ENCODE measurements around the gene DUSP28.
"Not testable (repeated sequence)": the region's sequence is repeated elsewhere in the genome, so short reads cannot be mapped to it uniquely, and the experiment has no call there.

The DUSP28 gene, protein sequence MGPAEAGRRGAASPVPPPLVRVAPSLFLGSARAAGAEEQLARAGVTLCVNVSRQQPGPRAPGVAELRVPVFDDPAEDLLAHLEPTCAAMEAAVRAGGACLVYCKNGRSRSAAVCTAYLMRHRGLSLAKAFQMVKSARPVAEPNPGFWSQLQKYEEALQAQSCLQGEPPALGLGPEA

DNA sequence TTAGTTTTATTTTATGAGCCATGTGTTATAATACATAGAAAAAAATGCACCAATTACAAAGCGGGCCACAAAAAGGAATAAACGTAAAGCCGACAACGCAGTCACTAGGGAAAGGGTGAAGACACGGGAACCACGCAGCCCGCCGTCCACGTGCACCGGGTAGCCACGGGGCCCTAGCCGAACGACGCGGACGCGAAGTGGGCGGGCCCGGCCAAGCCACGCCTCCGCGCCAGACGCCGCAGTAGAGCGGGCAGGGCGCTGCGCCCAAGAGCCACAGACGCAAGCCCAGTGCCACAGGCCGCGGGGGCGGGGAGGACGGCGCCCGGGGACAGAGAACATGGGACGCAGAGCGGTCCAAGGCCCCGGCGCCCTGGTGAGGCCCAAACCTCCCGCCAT lies at the start of gene DUSP28:
Gene DUSP28 (plus strand): TSS at position 274 of the 396 bp plus-strand sequence. CDS start 328 bp downstream, outside the sequence.
- DNase-seq, result peak; percentile 93

DNA sequence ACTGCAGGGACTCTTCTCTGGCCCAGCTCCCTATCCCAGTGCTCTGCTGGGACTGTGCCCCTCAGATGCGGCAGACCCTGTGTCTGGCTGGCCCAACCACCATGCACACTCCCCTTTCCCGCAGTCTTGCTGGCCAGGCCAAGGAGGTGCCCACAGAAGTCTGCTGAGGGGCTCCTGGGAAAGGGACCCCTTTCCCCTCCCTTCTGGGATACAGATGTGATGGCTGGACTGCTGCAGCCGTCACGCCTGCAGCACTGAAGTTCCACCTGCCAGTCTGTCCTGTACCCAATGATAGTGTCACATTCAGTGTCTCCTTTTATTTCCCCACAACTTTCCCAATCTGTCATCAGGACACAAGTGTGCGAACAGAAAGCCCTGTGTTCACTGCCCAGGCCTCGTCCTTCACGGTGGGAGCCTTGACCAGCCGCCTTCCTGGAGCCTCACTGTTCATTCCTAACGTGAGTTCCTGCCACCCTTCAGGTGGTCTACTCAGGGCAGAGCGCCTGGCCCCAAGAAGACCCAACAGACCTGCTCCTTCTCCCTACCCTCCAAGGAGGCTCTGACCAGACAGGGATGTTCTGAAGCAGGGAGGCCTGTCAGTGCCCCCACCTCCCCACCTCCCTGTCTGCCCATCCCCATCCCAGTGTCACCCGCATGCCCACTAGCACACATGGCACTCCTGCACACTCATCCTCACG lies 49.5 kb upstream of the DUSP28 start:
- no peak for DNase-seq

DNA sequence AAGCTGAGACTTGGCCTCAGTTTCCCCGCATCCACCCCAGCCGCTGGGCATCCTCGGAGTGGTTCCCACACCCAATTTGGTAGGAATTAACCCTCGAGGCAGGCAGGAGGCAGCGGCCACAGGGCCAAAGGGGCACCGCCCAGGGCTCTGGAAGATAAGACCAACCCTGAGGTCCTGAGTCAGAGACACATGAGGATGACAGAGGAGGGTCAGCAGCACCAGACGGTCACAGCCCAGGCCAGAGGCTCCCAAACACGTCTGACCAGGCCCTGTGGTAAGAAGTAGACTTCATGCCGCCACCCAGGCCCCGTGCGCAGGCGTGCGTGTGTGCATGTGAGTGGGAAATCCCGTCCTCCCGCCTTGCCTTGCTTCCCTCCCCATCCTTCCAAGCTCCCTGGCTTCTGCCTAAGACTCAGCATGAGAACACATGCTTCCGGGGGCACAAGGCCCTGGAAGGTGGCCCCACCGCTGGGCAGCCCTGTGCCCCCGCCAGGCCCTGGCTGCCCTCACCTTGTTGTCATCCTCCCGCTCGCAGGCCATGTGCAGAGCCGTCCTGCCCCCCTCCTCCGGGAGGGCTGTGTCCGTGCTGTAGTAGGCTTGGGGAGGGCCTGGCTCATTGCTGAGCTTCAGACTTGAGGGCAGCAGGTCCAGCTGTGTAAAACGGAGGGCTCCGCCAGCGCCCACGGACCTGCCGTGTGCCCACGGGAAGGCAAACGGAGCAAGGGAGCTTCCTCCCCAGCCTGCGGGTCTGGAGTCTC lies 48.6 kb upstream of the DUSP28 start:
- no peak for DNase-seq

GRCh38 chr2:240512109-240512485 lies 48.1 kb upstream of the DUSP28 start:
- DNase-seq, result no peak

DNA sequence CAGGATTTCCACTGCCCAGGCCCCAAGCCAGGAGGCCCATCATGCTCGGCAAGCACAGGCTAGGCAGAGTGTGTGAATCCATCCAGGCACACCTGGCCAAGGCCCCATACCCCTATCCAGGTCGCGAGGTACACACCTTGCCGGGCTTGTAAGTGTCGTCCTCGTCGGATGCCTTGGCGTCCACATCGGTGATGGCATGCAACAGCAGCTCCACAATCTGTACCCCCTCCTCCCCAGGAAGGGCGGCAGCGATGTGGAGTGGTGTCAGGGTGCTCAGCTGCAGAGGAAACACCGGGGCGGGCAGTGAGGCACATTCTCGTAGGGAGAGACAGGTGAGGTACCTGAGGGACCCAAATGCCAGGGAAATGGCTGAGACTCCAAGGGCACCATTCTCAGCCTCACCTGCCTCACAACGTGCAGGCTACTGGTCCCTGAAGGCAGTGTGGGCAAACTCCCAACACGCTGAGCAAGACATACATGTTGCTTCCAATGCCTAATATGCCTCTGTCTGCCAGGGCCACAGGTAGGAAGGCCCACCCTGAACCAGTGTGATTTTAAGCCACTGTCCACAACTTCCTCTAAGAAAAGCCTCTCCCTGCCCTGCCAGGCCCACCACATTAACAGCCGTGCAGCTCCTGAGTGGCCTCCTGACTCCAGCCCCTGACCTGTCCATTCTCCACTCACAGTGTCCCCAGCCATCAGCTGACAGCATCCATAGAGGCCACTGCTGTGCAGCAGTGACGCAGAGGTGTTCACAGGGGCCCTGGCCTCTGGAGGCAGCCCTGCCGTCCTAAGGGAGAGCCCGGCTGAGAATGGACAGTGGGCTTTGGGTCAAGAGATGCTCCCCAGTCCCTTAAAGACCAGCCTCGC lies 47.3 kb upstream of the DUSP28 start:
- no peak for DNase-seq

DNA sequence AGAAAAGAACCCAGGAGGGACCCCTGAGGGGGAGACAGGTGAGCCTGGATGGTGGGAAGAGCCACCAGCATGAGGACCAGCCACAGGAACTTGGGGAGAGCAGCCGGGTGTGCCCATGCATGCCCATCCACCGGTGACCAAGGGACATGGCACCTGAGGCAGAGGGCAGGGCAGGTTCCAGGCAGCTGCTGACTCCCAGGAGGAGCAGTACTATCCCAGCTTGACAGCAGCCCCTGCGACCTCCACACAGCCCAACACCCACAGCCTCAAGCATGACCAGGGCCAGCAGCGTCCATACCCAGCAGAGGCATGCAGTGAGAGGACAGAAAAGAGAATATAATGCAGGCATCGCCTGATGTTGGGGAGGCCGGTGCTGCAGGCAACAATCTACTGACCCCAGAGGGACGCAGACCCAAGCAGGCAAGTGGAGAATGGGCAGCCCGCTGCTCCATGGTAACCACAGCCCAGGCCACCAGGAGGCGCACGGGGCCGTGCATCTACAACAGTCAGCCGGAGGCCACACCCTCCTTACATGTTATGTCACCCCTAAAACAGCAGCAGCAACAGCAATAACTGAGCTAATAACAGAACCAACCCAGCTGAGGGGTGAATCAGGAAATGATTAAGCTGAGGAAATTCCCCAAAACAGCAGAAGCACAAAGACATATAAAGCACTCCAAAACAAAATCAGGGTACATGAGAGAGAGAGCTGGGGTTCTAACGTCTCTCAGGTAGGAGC lies 46.4 kb upstream of the DUSP28 start:
- peak; percentile 34 for DNase-seq

GRCh38 chr2:240514631-240515030 lies 45.5 kb upstream of the DUSP28 start:
- DNase-seq, result no peak

DNA sequence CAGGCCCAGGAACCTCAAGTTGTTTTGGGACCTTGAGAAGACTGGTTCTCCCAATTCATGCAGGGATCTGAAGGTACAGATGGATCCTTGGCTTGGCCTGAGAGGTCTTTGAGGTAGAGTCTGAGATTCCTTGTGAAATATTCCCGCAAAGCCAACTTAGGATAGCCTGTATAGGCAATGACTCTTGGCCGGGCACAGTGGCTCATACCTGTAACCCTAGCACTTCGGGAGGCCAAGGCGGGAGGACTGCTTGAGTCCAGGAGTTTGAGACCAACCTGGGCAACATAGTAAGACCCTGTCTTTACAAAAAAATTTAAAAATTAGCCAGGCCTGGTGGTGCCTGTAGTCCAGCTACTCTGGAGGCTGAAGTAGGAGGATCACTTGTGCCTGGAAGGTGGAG lies 42.8 kb upstream of the DUSP28 start:
- DNase-seq, result no peak

DNA sequence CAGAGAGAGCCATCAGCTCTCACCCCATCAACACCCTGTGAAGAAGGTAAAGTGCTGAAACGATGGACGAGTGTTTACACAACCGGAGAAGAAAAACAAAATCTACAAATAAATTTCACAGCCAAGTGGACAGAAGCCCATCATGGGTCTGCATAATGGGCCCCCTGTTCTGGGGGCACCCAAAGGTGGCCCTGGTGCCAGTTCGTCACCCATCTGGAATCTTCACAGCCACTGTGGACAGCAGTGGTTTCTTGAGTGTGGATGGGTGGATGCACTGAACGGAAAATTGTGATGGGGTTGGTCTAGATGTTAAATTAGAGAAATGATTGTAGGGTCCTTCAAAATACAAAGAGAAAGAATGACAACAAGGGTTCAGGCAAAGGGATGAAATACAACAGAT lies 41.2 kb upstream of the DUSP28 start:
- DNase-seq, result no peak

GRCh38 chr2:240519396-240520129 lies 40.6 kb upstream of the DUSP28 start:
- no peak for DNase-seq

DNA sequence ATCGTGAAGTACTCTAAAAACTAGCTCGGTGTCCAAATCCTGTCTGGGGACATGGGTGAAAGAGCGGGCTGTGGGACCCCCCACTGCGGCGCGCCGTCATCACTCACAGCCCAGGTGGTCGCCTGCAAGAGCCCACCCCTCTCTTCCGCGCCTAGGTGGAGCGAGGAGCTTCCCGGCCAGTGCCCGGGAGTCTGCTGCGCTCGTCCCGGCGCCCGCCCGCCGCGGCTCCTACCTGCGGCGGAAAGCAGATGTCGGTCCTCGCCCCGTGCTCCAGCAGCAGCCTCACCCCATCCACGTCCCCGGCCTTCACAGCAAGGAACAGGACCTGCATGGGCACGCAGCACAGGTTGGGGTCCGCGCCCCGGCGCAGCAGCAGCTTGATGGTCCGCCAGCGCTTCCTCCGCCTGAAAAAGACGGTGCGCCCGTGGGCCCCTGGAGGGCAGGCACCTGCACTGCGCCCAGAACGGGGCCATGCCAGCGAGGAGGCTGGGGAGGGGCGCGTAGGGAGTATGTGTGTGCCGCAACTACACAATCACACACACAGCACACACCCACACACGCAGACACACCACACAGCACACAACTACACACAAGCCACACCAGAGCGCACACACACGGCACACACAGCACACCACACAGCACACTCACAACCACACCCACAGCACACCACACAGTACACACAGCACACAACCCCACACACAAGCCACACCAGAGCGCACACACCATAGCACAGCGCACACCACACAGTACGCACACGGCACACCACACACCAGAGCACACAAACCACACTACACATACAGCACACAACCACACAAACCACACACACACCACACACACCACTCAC lies 39.8 kb upstream of the DUSP28 start:
- no peak for DNase-seq

GRCh38 chr2:240520974-240521350 lies 39.2 kb upstream of the DUSP28 start:
- no peak for DNase-seq

DNA sequence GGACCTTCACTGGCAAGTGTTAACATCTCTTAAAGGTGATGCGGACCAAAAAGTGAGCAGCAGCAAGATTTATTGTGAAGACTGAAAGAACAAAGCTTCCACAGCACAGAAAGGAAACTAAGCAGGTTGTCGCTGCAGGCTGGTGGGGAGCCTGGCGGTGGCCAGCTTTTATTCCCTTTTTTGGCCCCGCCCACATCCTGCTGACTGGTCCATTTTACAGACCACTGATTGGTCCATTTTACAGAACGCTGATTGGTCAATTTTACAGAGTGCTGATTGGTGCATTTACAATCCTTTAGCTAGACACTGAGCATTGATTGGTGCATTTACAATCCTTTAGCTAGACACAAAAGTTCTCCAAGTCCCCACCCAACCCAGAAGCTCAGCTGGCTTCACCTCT lies 38.3 kb upstream of the DUSP28 start:
- not testable (repeated sequence) for DNase-seq

- DNase-seq, result no peak
These were observed 37.8 kb upstream of the DUSP28 start for GRCh38 chr2:240522406-240522805.

DNA sequence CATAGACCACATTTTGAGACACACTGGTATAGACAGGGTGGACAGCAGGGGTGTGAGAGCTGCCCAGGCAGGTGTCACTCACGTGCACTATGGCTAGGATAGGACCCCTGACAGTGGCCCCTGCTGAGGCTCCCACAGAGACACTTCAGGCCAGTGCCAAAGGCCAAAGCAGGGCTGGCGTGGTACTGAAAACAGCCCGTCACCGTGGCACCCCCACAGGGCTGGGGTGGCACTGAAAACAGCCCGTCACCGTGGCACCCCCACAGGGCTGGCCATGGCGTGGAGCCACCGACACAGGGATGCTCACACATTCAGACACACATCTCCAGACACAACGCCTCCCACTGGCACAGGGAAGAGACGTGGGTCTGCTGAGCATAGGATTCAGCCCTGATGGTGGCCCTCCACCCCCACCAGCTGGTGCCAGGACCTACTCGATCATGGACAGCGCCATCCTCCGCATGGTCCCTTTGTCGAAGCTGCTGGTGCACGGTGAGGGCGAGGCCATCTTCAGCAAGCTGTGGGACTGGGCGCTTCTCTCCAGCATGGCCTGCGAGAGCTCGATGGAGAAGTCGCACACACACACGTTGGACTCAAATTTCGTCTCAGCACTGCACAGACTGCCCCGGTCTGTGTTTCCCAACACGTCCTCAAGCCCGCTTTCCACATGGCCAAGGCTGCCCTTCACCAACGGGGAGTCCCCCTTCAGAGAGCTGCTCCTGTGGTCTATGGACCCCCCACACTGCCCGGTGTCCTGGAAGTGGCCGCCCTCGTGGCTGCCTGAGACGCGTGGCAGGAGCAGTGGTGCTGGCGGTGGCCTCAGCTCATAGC lies 36.5 kb upstream of the DUSP28 start:
- DNase-seq, result no peak

GRCh38 chr2:240524963-240525718 lies 35.0 kb upstream of the DUSP28 start:
- no peak for DNase-seq

GRCh38 chr2:240525802-240526201 lies 34.4 kb upstream of the DUSP28 start:
- DNase-seq, result no peak

DNA sequence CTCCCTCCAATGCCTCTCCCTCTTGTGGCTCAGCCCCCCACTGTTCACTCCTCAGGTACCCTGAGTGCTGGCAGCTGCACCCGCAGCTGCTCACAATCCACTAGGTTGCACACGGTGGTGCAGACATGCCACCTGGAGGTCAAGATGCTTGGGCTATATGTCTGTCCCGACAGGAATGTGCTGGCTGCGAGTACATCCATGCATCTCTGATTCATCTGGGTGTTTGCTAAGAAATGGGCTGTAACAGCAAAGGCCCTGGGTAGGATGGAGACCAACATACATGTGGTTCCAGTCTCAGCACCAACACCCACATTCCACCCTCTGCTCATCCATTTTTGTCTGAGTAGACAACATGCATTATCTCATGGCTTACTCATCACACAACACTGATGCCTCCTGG lies 33.6 kb upstream of the DUSP28 start:
- DNase-seq, result no peak

GRCh38 chr2:240527153-240527750 lies 32.9 kb upstream of the DUSP28 start:
- no peak for DNase-seq
